HL-60 (cell line): ENCODE measurements around the gene BPGM.

Experiments used
- DNase-seq, 2 experiments: peaks; one replicate each; pipeline ENCODE4 v3.0.0-alpha.2; 2010 to 2020; ENCODE audit warnings: low read depth in 1 of 2, low spot score in 1 of 2
- H3K27ac ChIP-seq: fragments of 250-450 bp; sonication (Bioruptor Pico); replicated peaks from 2 replicates; pipeline ENCODE4 v1.5.1; 2020; ENCODE audit warnings: mild to moderate bottlenecking, moderate library complexity
- H3K27me3 ChIP-seq: fragments of 250-450 bp; sonication (Bioruptor Pico); 2 replicates; pipeline ENCODE4 v1.5.1; 2021; ENCODE audit warnings: mild to moderate bottlenecking, moderate library complexity; ENCODE audit not compliant: insufficient read depth, poor library complexity, severe bottlenecking
- H3K4me3 ChIP-seq: replicated peaks from 2 replicates; pipeline ENCODE4 v1.5.1; 2011; ENCODE audit warnings: mild to moderate bottlenecking, control low read depth, low read length; ENCODE audit not compliant: insufficient read depth
- CTCF ChIP-seq: IDR thresholded peaks from one replicate; pipeline ENCODE4 v1.5.1; 2011; ENCODE audit warnings: low read length, control low read depth, inconsistent platforms; ENCODE audit not compliant: insufficient read depth
- GABPA ChIP-seq: IDR thresholded peaks from 2 replicates; pipeline ENCODE4 v1.6.1; 2012; ENCODE audit warnings: low read depth
- POLR2AphosphoS5 ChIP-seq: IDR thresholded peaks from 2 replicates; pipeline ENCODE4 v1.6.1; 2012; ENCODE audit warnings: low read depth
- REST ChIP-seq: IDR thresholded peaks from 2 replicates; pipeline ENCODE4 v1.6.1; 2012; ENCODE audit warnings: low read depth; ENCODE audit not compliant: insufficient replicate concordance
- SPI1 ChIP-seq: IDR thresholded peaks from 2 replicates; pipeline ENCODE4 v1.6.1; 2012; ENCODE audit warnings: low read depth, mild to moderate bottlenecking, borderline replicate concordance

The BPGM gene

GRCh38 chr7:134706468-134706867 lies 59.8 kb downstream of the BPGM start:
- TF ChIP-seq GABPA (no peak), REST (no peak), CTCF (no peak), SPI1 (no peak), POLR2AphosphoS5 (no peak)

GRCh38 chr7:134707663-134708378 lies 61.2 kb downstream of the BPGM start:
- Histone ChIP-seq H3K27me3 (peaks cover 2% of the 10 kb centered on the region), H3K4me3 (no peak overlapping the region), H3K27ac (no peak overlapping the region)
- TF ChIP-seq POLR2AphosphoS5 (no peak), SPI1 (no peak), GABPA (no peak), CTCF (no peak), REST (no peak)
- DNase-seq: no peak

More at GRCh38 chr7:134706468-134706867, 59.8 kb downstream of the BPGM start:
- no peak for DNase-seq
- H3K27me3 ChIP-seq: no peaks in the 10 kb centered on the region
- H3K27ac ChIP-seq: no peak overlapping the region
- no peak overlapping the region for H3K4me3 ChIP-seq

- Histone ChIP-seq H3K27me3 (peaks cover 3% of the 10 kb centered on the region), H3K27ac (no peak overlapping the region), H3K4me3 (no peak overlapping the region)
- TF ChIP-seq CTCF: no peak
- no peak for TF ChIP-seq REST
- no peak for TF ChIP-seq GABPA
- TF ChIP-seq POLR2AphosphoS5: no peak
- no peak for TF ChIP-seq SPI1
- no peak for DNase-seq
Observed at GRCh38 chr7:134708692-134709091, 62.0 kb downstream of the BPGM start.
